HEK293T (cell line): ENCODE results near the gene MEI1.

Source experiments
- CTCF ChIA-PET: fragments of 350-600 bp; formaldehyde crosslinking; extraction: SDS; loops from one replicate; lab custom pipeline; 2021; ENCODE audit warnings: antibody characterized with exemption, inconsistent platforms; lab: Yijun Ruan, JAX
- POLR2A ChIA-PET: fragments of 350-600 bp; formaldehyde crosslinking; extraction: SDS; loops from one replicate; lab custom pipeline; 2020; ENCODE audit warnings: antibody characterized with exemption, inconsistent platforms; lab: Yijun Ruan, JAX
- DNase-seq: peaks from one replicate; pipeline ENCODE4 v3.0.0; 2012; ENCODE audit warnings: mixed read lengths; ENCODE audit errors: extremely low spot score
- ARNT ChIP-seq: fragments of 450-650 bp; IDR thresholded peaks from 2 replicates; pipeline ENCODE4 v1.6.1; 2017; ENCODE audit warnings: mild to moderate bottlenecking
- BHLHE40 ChIP-seq: fragments of 450-650 bp; IDR thresholded peaks from 2 replicates; pipeline ENCODE4 v1.6.1; 2016; ENCODE audit warnings: mild to moderate bottlenecking, moderate library complexity, borderline replicate concordance
- CTBP1 ChIP-seq: fragments of 450-650 bp; IDR thresholded peaks from 2 replicates; pipeline ENCODE4 v1.6.1; 2016; ENCODE audit warnings: borderline replicate concordance
- ELF4 ChIP-seq: fragments of 450-650 bp; IDR thresholded peaks from 2 replicates; pipeline ENCODE4 v1.6.1; 2017; ENCODE audit warnings: antibody characterized with exemption
- FOXA1 ChIP-seq: fragments of 450-650 bp; IDR thresholded peaks from 2 replicates; pipeline ENCODE4 v1.6.1; 2016; ENCODE audit warnings: mild to moderate bottlenecking
- FOXK2 ChIP-seq: fragments of 450-650 bp; IDR thresholded peaks from 2 replicates; pipeline ENCODE4 v1.6.1; 2016; ENCODE audit warnings: mild to moderate bottlenecking
- FOXM1 ChIP-seq: fragments of 450-650 bp; IDR thresholded peaks from 2 replicates; pipeline ENCODE4 v1.6.1; 2017; ENCODE audit warnings: mild to moderate bottlenecking, borderline replicate concordance
- HDGF ChIP-seq: fragments of 450-650 bp; IDR thresholded peaks from 2 replicates; pipeline ENCODE4 v1.6.1; 2017; ENCODE audit warnings: antibody characterized with exemption, borderline replicate concordance
- L3MBTL2 ChIP-seq: fragments of 450-650 bp; conservative IDR thresholded peaks from 2 replicates; pipeline ENCODE4 v1.6.1; 2016; ENCODE audit warnings: mild to moderate bottlenecking
- LEF1 ChIP-seq: fragments of 450-650 bp; IDR thresholded peaks from 2 replicates; pipeline ENCODE4 v1.6.1; 2017; ENCODE audit warnings: mild to moderate bottlenecking, borderline replicate concordance
- NFRKB ChIP-seq: fragments of 450-650 bp; IDR thresholded peaks from 2 replicates; pipeline ENCODE4 v1.6.1; 2016; ENCODE audit warnings: mild to moderate bottlenecking, moderate library complexity
- PKNOX1 ChIP-seq: fragments of 450-650 bp; IDR thresholded peaks from 2 replicates; pipeline ENCODE4 v1.6.1; 2016
- SP1 ChIP-seq: fragments of 450-650 bp; IDR thresholded peaks from 2 replicates; pipeline ENCODE4 v1.6.1; 2017
- SUZ12 ChIP-seq: fragments of 450-650 bp; IDR thresholded peaks from 2 replicates; pipeline ENCODE4 v1.6.1; 2016; ENCODE audit warnings: mild to moderate bottlenecking
- TARDBP ChIP-seq: fragments of 450-650 bp; IDR thresholded peaks from 2 replicates; pipeline ENCODE4 v1.6.1; 2016
- ZNF384 ChIP-seq: fragments of 450-650 bp; IDR thresholded peaks from 2 replicates; pipeline ENCODE4 v1.6.1; 2016

Gene MEI1

DNA sequence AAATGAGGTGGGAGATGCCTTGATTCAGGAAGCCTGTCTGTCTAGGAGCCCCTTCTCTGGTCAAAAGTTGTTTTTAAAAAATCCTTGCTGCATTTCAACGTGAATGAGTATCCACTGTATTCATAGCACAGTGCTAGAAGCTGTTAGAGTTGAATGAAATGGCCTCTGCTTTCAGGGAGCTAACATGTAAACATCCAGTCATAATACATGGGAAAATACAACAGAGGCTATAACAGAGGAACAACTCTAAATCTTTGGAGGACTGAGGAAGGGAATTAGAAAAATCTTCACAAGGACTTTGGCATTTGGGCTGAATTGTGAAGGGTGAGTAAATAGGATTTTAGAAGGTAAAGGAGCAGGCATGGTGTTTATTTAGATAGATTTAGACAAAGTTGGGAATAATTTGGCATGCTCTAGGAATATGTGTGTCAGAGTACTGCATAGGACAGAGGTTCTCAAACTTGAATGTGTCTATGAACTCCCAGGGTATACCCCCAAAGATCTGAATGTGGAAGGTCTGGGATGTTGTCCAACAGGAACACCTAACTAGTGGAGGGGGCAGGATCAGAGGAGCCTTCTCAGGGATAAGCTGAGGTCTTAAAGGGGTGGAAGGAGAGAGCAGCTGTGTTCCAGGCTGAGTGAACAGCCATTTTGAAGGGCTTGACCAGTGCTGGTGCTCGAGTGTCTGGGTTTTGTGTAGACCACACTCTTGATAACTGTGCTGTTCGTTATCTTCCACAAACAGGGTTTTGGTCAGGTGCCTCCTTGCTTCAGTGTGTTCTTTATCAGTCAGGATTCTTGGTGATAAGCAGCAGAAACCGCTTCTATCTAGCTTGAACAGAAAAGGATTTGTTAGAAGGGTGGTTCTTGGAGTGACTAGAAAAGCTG is 146.3 kb downstream of the MEI1 start:
- POLR2A ChIA-PET: interaction anchor here (1.4 to 3.7 kb wide), 4 partner anchors 10 to 45 kb away, joined by 3 to 18 read pairs (median 8); partner anchors contain the start of genes CCDC134 and SREBF2
- DNase-seq: no peak

DNA sequence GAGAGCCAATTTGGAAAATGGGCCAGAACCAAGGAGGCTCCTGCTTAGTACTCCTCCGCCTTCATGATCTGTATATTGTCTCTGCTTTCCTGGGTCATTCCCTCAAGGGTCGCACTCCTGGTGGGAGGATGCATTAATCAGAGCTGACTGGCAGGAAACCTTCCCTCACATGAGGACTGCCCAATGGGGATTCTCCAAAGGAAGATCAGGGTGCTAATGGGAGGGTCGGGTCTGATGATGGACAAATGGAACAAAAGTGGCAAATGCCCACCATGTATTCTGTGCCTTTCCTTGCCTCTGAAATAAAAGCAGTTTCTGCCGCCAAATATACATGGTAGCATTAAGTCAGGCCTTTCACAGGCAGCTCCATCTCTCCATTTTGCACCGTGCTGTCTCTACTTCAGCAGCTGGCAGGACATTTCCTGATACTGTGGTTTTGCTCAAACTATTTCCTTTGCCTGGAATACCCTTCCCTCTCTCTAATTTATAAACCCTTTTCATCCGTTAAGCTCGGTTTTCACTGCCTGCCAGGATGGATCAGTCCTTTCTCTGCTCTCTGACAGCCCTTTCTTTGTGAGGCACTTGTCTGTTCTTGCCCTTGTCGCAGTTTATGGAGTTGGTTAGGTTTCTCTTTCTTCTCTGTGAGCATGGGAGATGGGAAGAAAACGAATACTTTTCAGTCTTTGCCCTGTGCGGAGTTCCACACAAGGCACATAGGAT is 147.1 kb downstream of the MEI1 start:
- no peak for DNase-seq
- CTCF ChIA-PET: interaction anchor here (0.7 to 2.0 kb wide), 3 partner anchors 79 to 149 kb away, joined by 3 to 7 read pairs (median 3); no protein-coding TSS in a partner anchor
- POLR2A ChIA-PET: interaction anchor here (1.0 to 3.7 kb wide), 7 partner anchors 10 to 179 kb away, joined by 3 to 18 read pairs (median 4); partner anchors contain the start of genes CCDC134 and SREBF2
- TF ChIP-seq TARDBP: no peak
- TF ChIP-seq PKNOX1: peak; percentile 59; the same call in 1 of the 2 replicates

More for the DNA sequence above, 146.3 kb downstream of the MEI1 start:
- CTCF ChIA-PET: interaction anchor here (0.7 to 2.0 kb wide), 2 partner anchors 80 to 148 kb away, joined by 3 to 7 read pairs; no protein-coding TSS in a partner anchor
- no peak for TF ChIP-seq LEF1
- TF ChIP-seq SUZ12: no peak
- no peak for TF ChIP-seq ELF4
- TF ChIP-seq FOXM1: no peak
- no peak for TF ChIP-seq FOXK2
- TF ChIP-seq SP1: no peak
- TF ChIP-seq L3MBTL2: no peak
- no peak for TF ChIP-seq ZNF384

DNA sequence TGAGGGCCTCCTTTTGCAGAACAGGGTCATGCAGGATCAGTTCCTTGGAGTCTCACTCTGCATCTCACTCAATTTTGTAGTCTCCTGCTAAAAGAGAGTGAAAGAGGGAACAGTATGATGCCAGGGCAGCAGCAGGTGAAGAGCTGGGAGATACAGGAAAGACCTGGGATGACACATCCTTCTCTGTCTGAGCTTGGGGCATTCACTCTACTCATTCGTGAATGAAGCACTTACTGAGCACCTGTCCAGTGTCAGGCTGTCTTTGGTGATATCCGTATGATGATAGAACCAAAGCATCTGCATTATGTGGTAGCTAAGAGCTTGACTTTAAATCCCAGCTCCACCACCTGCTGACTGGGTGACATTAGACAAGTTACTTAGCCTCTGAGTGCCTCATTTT is 148.0 kb downstream of the MEI1 start:
- TF ChIP-seq FOXM1: no peak
- TF ChIP-seq CTBP1: no peak
- TF ChIP-seq BHLHE40: no peak
- TF ChIP-seq FOXK2: no peak
- TF ChIP-seq HDGF: no peak
- TF ChIP-seq ARNT: no peak
- no peak for TF ChIP-seq PKNOX1
- TF ChIP-seq LEF1: no peak
- no peak for TF ChIP-seq FOXA1
- TF ChIP-seq L3MBTL2: no peak
- TF ChIP-seq ZNF384: no peak
- TF ChIP-seq NFRKB: no peak
- TF ChIP-seq TARDBP: no peak
- TF ChIP-seq SP1: no peak
- no peak for TF ChIP-seq SUZ12
- no peak for TF ChIP-seq ELF4
- CTCF ChIA-PET: interaction anchor here (1.0 to 1.1 kb wide), 2 partner anchors 10 to 150 kb away, joined by 3 to 6 read pairs; no protein-coding TSS in a partner anchor
- POLR2A ChIA-PET: interaction anchor here (1.0 to 2.2 kb wide), 7 partner anchors 10 to 226 kb away, joined by 3 to 11 read pairs (median 4); partner anchors contain the start of genes CCDC134, CENPM and SREBF2
- no peak for DNase-seq

- TF ChIP-seq SP1: no peak
- no peak for TF ChIP-seq BHLHE40
- no peak for TF ChIP-seq L3MBTL2
- TF ChIP-seq CTBP1: no peak
- no peak for TF ChIP-seq TARDBP
- no peak for TF ChIP-seq HDGF
- TF ChIP-seq ARNT: no peak
- TF ChIP-seq NFRKB: no peak
- no peak for TF ChIP-seq SUZ12
- TF ChIP-seq FOXM1: no peak
- no peak for TF ChIP-seq FOXA1
- TF ChIP-seq ELF4: no peak
- TF ChIP-seq PKNOX1: no peak
- no peak for TF ChIP-seq LEF1
- no peak for TF ChIP-seq ZNF384
- TF ChIP-seq FOXK2: no peak
- DNase-seq: no peak
- POLR2A ChIA-PET: no interaction called here
- CTCF ChIA-PET: no interaction called here
These were observed 149.2 kb downstream of the MEI1 start for GRCh38 chr22:41848468-41848867.
